Breast epithelium (tissue), 3 donors: Measurements from ENCODE around the gene SHROOM1.

ENCODE experiments used
- CTCF ChIP-seq, 3 donors: fragments of 450-650 bp; IDR thresholded peaks; one replicate each; pipeline ENCODE4 v1.5.1; 2016 to 2017; ENCODE audit warnings: antibody characterized with exemption in 3 of 3, mild to moderate bottlenecking in 3 of 3, moderate library complexity in 3 of 3
- POLR2A ChIP-seq: fragments of 450-650 bp; IDR thresholded peaks from one replicate; pipeline ENCODE4 v1.6.1; 2016; ENCODE audit warnings: antibody characterized with exemption, mild to moderate bottlenecking, moderate library complexity

GRCh38 chr5:132775476-132775961 lies 54.9 kb downstream of the SHROOM1 start:
- TF ChIP-seq CTCF (IDR thresholded peaks at IDR 0.05) (no peak), POLR2A (no peak)
